GM21367 (cell line): ENCODE data around the gene ZNF32.

Experiments used
- ATAC-seq: cut with Tn5 transposase; IDR thresholded peaks from one replicate; pipeline ENCODE4 v1.9.1; 2021; ENCODE audit not compliant: unreplicated experiment

The ZNF32 gene

GRCh38 chr10:43681220-43681619 is 32.5 kb upstream of the ZNF32 start:
- ATAC-seq, result no peak

- no peak for ATAC-seq
Measured at GRCh38 chr10:43680035-43680434, 31.4 kb upstream of the ZNF32 start.

- no peak for ATAC-seq
Measured at GRCh38 chr10:43679509-43679908, 30.8 kb upstream of the ZNF32 start.

GRCh38 chr10:43678654-43679053 is 30.0 kb upstream of the ZNF32 start:
- no peak for ATAC-seq

GRCh38 chr10:43676901-43677300 is 28.2 kb upstream of the ZNF32 start:
- ATAC-seq, result no peak

- ATAC-seq, result no peak
Measured at GRCh38 chr10:43676331-43676730, 27.6 kb upstream of the ZNF32 start.

- ATAC-seq, result no peak
Measured at GRCh38 chr10:43674553-43675210, 26.0 kb upstream of the ZNF32 start.

GRCh38 chr10:43673471-43673870 is 24.8 kb upstream of the ZNF32 start:
- ATAC-seq, result no peak

- ATAC-seq, result peak; percentile 65
Measured at GRCh38 chr10:43671659-43672531, 23.2 kb upstream of the ZNF32 start.

GRCh38 chr10:43669386-43669785 is 20.7 kb upstream of the ZNF32 start:
- ATAC-seq, result no peak

GRCh38 chr10:43667761-43668386 is 19.2 kb upstream of the ZNF32 start:
- no peak for ATAC-seq

- no peak for ATAC-seq
Measured at GRCh38 chr10:43667317-43667731, 18.6 kb upstream of the ZNF32 start.

GRCh38 chr10:43666552-43666951 is 17.9 kb upstream of the ZNF32 start:
- ATAC-seq, result no peak

GRCh38 chr10:43665054-43665453 is 16.4 kb upstream of the ZNF32 start:
- no peak for ATAC-seq

GRCh38 chr10:43658227-43658626 is 9.5 kb upstream of the ZNF32 start:
- ATAC-seq, result no peak

- no peak for ATAC-seq
Measured at GRCh38 chr10:43655311-43655710, 6.6 kb upstream of the ZNF32 start.

- ATAC-seq, result no peak
Measured at GRCh38 chr10:43653746-43654145, 5.1 kb upstream of the ZNF32 start.

GRCh38 chr10:43649185-43649523 is 473 bp upstream of the ZNF32 start:
- no peak for ATAC-seq

GRCh38 chr10:43648095-43648397 is 635 bp downstream of the ZNF32 start:
- no peak for ATAC-seq

GRCh38 chr10:43647576-43647975 is 1.1 kb downstream of the ZNF32 start:
- ATAC-seq, result no peak

- no peak for ATAC-seq
Measured at GRCh38 chr10:43645866-43646265, 2.8 kb downstream of the ZNF32 start.

- no peak for ATAC-seq
Measured at GRCh38 chr10:43644252-43644651, 4.4 kb downstream of the ZNF32 start.
